ENCODE data around the gene STAG1.

GRCh38 chr3:136378011-136378410 lies 374.2 kb downstream of the STAG1 start:
- TF ChIP-seq CTCF (IDR thresholded peaks at IDR 0.05; ENCODE audit: poor library complexity) (no peak), EZH2phosphoT487 (IDR thresholded peaks at IDR 0.05; ENCODE audit: low read depth, severe bottlenecking, unreplicated experiment) (no peak)

Measured in hepatocyte (in vitro differentiated cells).